Hematopoietic multipotent progenitor cell (in vitro differentiated cells): ENCODE results near the gene RPL7A. TPM values are rescaled to one million over a fixed set of nuclear protein-coding genes. Genes with fewer than 3 reads are reported as not detected.
"Not testable (repeated sequence)": the region's sequence is repeated elsewhere in the genome, so short reads cannot be mapped to it uniquely, and the experiment has no call there.

Experiments
- DNase-seq, 3 donors: peaks; one replicate each; pipeline ENCODE4 v3.0.0-alpha.2; 2011 to 2015; ENCODE audit warnings: low read depth in 2 of 3, low spot score in 2 of 3
- total RNA-seq: library from RNA; depleted of rRNA; stranded (reverse); fragments of >200 nt; gene quantifications from one replicate; pipeline ENCODE4 v1.2.3, GENCODE V29; 2012

The RPL7A gene
- 3,489 TPM for total RNA-seq

DNA sequence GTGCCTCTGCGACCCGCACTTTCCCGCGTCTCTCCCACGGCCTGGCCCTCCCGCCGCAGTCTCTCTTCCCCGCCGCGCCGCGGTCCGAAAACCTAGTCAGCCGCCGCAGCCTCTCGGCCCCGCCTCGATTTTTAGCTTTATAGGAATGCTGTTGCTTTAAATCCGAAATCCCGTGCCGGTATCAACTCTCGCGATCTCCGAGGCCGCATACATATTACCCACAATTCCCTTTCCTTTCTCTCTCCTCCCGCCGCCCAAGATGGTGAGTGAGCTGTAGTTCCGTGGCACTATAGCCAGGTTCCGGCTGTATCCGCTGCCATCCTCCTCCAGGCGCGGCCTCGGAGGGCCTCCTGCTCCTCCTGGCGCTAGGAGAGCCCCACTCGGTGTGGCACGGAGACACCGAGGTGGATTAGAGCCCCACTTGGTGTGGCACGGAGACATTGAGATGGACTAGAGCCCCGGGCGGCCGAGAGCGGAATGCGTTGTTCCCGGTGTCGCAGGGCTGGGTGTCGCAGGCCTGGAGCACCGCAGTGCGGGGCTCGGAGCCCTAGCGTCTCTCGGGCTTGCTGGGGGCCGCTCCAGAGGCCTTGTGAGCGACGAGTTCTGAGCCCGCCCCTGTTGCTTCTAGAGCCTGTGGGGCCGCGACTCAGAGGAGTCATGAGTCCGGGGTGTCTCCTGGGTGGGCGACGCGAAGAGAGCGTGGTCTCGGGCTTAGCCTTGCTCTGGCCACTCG lies at the start of gene RPL7A, which contains the start of gene MED22:
Gene RPL7A (plus strand): TSS at position 234 of the 733 bp plus-strand sequence. CDS start 26 bp downstream, at position 260.
Gene MED22 (minus strand): TSS at position 147 of the 733 bp plus-strand sequence. CDS start 1,469 bp downstream, outside the sequence.
- peak; percentile 84 to 97 (median 96) for DNase-seq

- DNase-seq, result not testable (repeated sequence)
These were observed 48.0 kb upstream of the RPL7A start for GRCh38 chr9:133299996-133300395.

DNA sequence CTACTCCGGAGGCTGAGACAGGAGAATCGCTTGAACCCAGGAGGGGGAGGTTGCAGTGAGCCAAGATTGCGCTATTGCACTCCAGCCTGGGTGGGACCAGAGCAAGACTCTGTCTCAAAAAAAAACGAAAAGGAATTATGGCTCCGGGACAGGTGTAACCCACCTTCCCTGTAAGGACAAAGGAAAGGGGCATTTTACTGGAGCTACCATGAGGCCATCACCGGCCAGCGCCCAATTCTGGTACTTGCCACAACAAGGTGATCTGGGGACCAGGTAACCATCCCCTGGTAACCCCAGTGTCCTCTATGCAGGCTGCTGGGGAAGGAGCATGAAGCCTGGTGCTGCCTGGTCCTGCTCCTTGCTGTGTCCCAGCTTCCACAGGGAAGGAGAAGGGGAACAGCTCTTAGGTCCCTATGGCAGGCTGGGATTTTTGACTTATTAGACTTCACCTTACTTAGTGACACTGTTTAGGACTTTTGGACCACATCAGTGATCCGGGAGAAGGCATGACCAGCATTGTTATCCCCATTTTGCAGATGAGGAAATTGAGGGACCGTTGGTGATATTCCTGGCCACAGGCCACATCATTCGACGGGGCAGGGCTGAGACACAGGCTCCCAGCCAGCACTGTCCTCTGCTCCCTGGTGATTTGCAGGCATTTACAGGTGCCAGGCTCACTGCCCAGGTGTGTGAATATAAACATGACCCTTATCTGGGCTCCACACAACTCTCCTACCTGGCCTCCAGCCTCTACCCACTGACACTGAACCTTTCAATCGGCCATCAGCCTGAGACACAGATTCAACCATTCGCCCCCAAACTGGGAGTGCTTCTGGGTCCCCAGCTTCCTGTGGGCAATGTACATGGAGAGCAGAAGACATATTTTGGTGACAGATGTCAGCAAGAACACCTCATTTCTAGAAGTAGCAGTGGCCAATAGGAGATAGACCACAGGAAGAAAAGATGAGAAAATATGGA lies 46.5 kb upstream of the RPL7A start:
- no peak for DNase-seq

DNA sequence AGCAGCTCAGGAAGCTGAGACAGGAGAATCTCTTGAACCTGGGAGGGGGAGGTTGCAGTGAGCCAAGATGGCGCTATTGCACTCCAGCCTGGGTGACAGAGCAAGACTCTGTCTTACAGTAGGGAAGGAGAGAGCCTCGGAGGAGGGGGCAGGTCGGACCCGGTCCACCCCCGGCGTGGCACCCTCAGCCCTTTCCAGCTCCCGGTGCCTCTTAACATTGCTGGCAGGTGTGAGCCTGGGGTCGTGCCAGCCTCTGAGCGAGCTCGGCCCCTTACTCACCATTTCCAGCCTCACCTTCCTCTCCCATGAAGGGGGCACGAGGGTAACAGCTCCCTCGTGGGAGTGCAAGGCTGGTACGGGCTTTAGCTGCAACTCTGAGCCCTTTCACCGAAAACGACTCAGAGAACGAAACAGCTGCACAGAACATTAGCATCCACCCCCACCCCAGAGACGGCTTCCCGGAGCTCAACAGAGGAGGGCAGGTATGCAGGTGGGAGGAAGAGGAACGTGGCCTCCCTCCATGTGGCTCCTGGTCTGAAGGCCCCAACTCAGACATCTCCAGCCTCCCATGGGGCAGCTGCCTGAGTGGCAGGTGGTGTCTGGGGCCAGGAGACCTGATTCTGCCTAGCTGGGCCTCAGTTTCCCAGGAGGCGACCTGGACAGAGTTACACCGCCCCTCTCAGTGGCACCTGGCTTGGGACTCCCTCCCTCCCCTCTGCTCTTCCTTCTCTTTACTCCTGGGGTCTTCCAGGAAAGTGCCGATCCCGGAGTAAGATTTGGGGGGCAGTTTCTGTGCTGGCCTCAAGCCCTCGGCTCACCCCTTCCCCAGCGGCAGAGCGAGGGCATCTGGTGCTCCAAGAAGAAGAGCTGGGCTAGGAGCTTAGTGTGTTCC lies 44.5 kb upstream of the RPL7A start:
- DNase-seq, result no peak

GRCh38 chr9:133304158-133304470 lies 43.9 kb upstream of the RPL7A start:
- DNase-seq, result no peak

- no peak for DNase-seq
These were observed 43.3 kb upstream of the RPL7A start for GRCh38 chr9:133304477-133305377.

DNA sequence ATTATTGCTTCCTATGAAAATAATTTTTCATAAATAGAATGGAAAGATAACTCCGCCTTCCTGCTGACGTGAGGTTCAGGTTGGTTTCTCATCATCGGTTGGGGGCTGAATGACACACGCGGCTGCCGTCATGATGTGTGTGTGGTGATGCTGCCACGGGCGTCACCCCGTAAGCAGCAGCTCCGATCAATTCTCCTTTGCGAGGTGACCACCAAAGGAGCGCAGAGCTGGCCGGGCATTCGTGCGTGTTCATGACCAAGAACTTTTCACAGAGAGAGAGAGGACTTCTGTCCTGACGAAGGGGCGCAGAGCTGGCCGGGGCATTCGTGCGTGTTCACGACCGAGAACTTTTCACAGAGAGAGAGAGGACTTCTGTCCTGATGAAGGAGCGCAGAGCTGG lies 42.3 kb upstream of the RPL7A start:
- DNase-seq, result no peak

- no peak for DNase-seq
These were observed 41.5 kb upstream of the RPL7A start for GRCh38 chr9:133306242-133307204.

- DNase-seq, result no peak
These were observed 40.7 kb upstream of the RPL7A start for GRCh38 chr9:133307301-133307700.

DNA sequence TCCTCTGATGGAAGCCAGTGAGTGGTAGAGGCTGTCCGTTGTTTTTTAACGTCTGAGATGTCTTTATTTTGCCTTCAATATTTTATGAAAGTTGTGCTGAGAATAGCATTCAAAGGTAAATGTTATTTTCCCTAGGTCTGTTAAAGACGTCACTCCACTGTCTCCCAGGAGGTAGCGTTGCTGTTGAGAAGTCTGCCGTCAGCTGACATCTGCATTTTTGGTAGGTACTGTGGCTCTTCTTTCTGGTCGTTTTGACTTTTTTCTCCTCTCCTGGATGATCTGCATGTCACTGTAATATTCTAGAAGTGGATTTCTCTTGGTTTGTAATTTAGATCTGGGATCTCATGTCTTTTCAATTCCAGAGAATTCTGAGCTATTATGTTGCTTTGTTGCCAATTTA lies 38.4 kb upstream of the RPL7A start:
- no peak for DNase-seq

DNA sequence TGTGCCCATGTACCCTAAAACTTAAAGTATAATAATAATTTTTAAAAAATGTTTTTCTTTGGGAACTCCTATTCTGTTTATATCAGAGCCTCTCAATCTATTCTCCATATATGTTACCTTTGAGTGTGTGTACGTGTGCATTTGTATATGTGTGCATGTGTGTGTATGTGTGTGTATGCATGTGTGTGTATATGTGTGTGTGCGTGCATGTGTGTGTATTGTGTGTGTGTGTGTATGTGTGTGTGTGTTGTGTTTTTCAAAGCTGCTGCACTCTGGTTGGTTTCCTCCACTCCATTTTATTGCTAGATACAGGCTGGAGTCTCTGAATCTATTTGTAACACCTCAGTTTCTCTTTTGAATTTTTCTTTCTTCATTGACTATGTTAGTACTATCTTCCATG lies 32.0 kb upstream of the RPL7A start:
- DNase-seq, result no peak

DNA sequence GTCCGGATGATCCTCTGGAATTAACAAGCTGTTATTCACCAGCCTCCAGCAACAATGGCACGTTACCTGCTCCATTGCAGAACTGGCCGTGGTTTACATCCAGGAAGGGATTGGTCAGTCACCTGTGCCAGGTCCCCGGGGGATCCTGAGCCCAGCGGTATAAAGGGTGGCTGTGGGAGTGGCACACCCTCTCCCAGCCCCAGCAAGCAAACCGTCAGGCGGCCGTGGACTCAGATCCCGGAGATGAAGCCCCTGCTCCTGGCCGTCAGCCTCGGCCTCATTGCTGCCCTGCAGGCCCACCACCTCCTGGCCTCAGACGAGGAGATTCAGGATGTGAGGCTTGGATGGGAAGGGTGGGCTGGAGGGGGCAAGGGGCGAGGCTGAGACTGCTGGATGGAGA lies 30.5 kb upstream of the RPL7A start:
- not testable (repeated sequence) for DNase-seq

- DNase-seq, result no peak
These were observed 27.6 kb upstream of the RPL7A start for GRCh38 chr9:133320421-133320881.

GRCh38 chr9:133321411-133321935 lies 26.5 kb upstream of the RPL7A start:
- DNase-seq, result no peak

DNA sequence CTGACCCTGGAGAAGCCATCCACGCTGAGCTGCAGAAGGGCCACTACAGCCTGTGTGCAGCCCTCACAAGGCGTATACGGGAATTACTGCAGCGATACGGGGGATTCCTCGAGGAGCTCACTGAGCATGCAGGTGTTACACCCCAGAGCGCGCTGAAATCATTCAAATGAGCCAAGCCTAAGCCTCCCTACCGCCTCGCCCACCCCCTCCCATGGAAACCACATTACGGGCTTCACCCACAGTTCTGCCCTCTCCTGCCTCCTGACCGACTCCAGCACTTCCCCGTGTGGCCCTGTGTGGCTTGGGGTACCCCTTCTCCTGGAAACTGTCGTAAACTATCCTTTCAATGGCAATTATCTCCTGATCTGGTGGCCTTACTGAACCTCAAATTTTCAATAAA lies 25.3 kb upstream of the RPL7A start:
- DNase-seq, result no peak

DNA sequence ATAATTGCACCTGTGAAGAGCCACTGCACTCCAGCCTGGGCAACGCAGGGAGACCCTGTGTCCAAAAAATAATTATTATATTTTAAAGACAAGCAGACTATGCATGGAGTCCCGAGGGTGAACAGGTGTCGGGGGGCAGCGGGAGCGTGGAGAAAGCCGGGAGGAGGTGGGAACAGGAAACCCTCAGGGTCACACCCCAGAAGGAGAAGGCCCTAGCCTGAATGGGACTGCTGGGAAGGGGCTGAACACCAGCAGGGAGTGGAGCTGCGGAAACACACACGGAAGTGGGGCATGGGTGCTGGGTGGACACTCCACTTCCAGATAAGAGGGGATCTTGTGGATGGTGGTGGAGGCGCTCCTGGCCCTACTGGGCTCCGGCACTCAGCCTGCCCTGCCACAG lies 24.8 kb upstream of the RPL7A start:
- DNase-seq, result no peak

DNA sequence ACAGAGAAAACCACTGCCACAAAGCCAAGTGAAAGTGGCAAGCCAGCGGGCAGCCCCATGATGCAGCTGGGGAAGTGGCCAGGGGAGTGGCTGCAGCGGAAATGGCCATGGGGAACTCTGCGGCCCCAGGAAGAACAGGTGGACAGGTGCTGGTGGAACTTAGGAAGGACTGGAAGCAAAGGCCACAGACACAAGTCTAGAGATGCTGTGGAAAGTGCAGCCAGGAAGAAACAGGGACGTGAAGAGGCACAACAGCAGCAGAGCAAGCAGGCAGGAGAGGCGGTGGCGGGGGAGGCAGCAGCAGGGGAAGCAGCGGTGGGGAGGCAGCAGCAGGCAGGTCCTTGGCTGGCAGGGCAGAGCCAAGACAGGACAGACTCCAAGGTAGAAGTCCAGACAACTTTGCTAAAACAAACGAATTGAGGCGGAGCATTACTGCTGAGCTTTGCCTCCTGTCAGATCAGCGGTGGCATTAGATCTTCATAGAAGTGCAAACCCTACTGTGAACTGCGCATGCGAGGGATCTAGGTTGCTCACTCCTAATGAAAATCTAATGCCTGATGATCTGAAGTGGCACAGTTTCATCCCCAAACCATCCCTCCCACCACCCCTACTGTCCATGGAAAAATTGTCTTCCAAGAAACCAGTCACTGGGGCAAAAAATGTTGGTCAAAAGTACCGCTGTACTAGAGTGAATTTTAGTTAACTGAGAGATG lies 23.9 kb upstream of the RPL7A start:
- no peak for DNase-seq

DNA sequence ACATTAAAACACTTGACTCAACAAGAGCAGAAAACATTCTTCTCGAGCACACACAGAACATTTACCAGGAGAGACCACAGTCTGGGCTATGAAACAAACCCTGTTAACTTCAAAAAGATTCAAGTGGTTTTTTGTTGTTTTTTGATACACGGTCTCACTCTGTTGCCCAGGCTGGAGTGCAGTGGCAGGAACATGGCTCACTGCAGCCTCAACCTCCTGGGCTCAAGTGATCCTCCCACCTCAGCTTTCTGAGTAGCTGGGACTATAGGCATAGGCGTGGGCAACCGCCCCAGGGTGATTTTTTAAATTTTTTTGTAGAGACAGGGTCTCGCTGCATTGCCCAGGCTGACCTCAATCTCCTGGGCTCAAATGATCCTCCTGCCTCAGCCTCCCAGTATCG lies 21.0 kb upstream of the RPL7A start:
- DNase-seq, result not testable (repeated sequence)
